ENCODE data around the gene OXNAD1.

The OXNAD1 gene

GRCh38 chr3:16227566-16227965 lies 37.4 kb upstream of the OXNAD1 start:
- DNase-seq (ENCODE audit: low read depth): no peak
- TF ChIP-seq, protein P1, sequence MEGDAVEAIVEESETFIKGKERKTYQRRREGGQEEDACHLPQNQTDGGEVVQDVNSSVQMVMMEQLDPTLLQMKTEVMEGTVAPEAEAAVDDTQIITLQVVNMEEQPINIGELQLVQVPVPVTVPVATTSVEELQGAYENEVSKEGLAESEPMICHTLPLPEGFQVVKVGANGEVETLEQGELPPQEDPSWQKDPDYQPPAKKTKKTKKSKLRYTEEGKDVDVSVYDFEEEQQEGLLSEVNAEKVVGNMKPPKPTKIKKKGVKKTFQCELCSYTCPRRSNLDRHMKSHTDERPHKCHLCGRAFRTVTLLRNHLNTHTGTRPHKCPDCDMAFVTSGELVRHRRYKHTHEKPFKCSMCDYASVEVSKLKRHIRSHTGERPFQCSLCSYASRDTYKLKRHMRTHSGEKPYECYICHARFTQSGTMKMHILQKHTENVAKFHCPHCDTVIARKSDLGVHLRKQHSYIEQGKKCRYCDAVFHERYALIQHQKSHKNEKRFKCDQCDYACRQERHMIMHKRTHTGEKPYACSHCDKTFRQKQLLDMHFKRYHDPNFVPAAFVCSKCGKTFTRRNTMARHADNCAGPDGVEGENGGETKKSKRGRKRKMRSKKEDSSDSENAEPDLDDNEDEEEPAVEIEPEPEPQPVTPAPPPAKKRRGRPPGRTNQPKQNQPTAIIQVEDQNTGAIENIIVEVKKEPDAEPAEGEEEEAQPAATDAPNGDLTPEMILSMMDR (IDR thresholded peaks at IDR 0.05; ENCODE audit: low read length, missing control alignments): no peak
- no peak overlapping the region for H3K4me3 ChIP-seq (replicated peaks; ENCODE audit: low read depth, low read length)

DNA sequence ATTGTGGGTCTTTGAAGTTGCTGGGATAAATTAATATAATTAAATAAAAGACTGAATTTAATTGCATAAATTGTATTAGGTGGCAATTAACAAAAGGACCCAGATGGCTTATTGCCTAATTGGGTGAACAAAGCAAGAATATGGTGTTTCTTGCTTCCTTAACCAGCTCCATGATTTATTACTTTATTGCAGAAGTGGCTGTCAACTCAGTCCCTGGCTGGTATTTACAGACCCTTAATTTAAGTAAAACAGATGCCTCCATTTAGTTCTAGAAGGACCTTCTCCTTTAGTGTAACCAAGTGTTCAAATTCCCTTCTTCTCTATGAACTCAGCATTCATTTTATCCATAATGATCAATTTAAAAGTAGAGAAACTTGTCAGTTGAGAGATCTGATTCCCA lies 35.3 kb upstream of the OXNAD1 start:
- TF ChIP-seq, protein P1 (IDR thresholded peaks at IDR 0.05; ENCODE audit: low read length, missing control alignments): no peak
- no peak for DNase-seq (ENCODE audit: low read depth)
- no peak overlapping the region for H3K4me3 ChIP-seq (replicated peaks; ENCODE audit: low read depth, low read length)

- TF ChIP-seq, protein P1 (IDR thresholded peaks at IDR 0.05; ENCODE audit: low read length, missing control alignments): no peak
- no peak overlapping the region for H3K4me3 ChIP-seq (replicated peaks; ENCODE audit: low read depth, low read length)
- DNase-seq (ENCODE audit: low read depth): no peak
Observed at GRCh38 chr3:16231983-16232382, 33.0 kb upstream of the OXNAD1 start.

DNA sequence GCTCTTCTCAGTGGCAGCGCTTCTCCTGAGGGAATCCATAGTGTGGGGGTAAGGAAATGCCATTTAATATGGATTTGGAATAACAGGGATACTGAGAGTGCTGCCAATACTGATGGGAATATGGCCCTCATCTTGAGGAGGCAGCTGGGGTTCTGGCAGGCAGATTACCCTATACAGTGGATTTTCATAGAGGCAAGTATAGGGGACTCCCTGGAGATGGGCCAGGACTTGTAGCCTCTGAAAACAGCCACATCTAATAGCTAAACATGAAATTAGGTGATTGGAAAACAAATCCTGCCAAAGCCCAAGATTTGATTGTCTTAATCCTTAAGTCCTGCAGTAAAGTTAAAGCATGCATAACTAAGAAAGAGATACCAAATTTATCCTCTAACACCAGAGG lies 31.2 kb upstream of the OXNAD1 start:
- DNase-seq (ENCODE audit: low read depth): no peak
- TF ChIP-seq, protein P1 (IDR thresholded peaks at IDR 0.05; ENCODE audit: low read length, missing control alignments): no peak
- no peak overlapping the region for H3K4me3 ChIP-seq (replicated peaks; ENCODE audit: low read depth, low read length)

DNA sequence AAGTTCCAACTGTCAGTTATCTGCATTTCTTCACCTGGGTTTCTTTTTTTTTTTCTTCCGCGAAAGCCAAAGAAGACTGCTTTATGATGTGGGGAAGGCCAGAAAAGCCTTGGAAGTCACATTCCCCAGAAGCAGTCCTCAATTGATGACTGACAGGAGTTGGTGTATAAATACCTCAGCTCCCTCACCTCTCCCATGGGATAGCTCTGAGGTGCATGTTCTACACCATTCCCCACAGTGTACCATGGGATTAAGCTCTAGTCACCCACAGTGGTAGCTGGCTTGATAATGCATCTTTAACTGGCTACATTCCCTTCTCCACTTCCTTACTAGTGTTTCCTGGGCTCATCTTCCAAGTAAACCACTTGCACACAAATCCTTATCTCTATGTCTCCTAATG lies 30.7 kb upstream of the OXNAD1 start:
- TF ChIP-seq, protein P1 (IDR thresholded peaks at IDR 0.05; ENCODE audit: low read length, missing control alignments): no peak
- no peak for DNase-seq (ENCODE audit: low read depth)
- H3K4me3 ChIP-seq (replicated peaks; ENCODE audit: low read depth, low read length): no peak overlapping the region

- no peak overlapping the region for H3K4me3 ChIP-seq (replicated peaks; ENCODE audit: low read depth, low read length)
- no peak for DNase-seq (ENCODE audit: low read depth)
- TF ChIP-seq, protein P1 (IDR thresholded peaks at IDR 0.05; ENCODE audit: low read length, missing control alignments): no peak
Observed at GRCh38 chr3:16236030-16236639, 28.9 kb upstream of the OXNAD1 start.

- H3K4me3 ChIP-seq (replicated peaks; ENCODE audit: low read depth, low read length): no peak overlapping the region
- TF ChIP-seq, protein P1 (IDR thresholded peaks at IDR 0.05; ENCODE audit: low read length, missing control alignments): no peak
- DNase-seq (ENCODE audit: low read depth): peak; percentile 37
Observed at GRCh38 chr3:16236856-16237393, 28.1 kb upstream of the OXNAD1 start.

Measured in fibroblast of pulmonary artery (primary cell).